GM12878 (cell line): Measurements from ENCODE around the gene CNDP1. TPM values are rescaled to one million over a fixed set of nuclear protein-coding genes. Genes with fewer than 3 reads are reported as not detected.

Source experiments
- ATAC-seq: fragments of 200-7000 bp; cut with Tn5 transposase; 3 replicates; pipeline ENCODE4 v1.9.1; 2020; ENCODE audit warnings: mild to moderate bottlenecking, moderate library complexity
- BruUV-seq: library from RNA; stranded (reverse); fragments of 400-500 nt; replicated peaks from 2 replicates; lab custom pipeline; 2021; lab: Mats Ljungman, UMichigan
- CTCF ChIA-PET: fragments of 300-600 bp; sonication (Branson Sonifier 250); formaldehyde crosslinking; extraction: SDS; loops from one replicate; lab custom pipeline; 2021; ENCODE audit warnings: inconsistent platforms; lab: Yijun Ruan, JAX
- POLR2A ChIA-PET: fragments of 350-600 bp; formaldehyde crosslinking; extraction: SDS; loops from one replicate; lab custom pipeline; 2021; ENCODE audit warnings: inconsistent platforms; lab: Charles Lee
- RAD21 ChIA-PET: fragments of 300-600 bp; sonication (Branson Sonifier 250); formaldehyde crosslinking; loops from one replicate; lab custom pipeline; 2023; ENCODE audit warnings: antibody characterized with exemption; ENCODE audit not compliant: unreplicated experiment; lab: Charles Lee
- SMC1A ChIA-PET: fragments of 300-600 bp; sonication (Branson Sonifier 250); formaldehyde crosslinking; loops from one replicate; lab custom pipeline; 2023; ENCODE audit not compliant: unreplicated experiment, uncharacterized antibody; lab: Charles Lee
- DNase-seq: peaks from one replicate; pipeline ENCODE4 v3.0.0-alpha.2; 2011; ENCODE audit warnings: low read depth, low spot score
- FAIRE-seq: peaks from 3 replicates; lab custom pipeline; 2011; peaks lifted over from hg19 to GRCh38; lab: Jason Lieb, UNC
- H2AFZ ChIP-seq: 2 replicates; pipeline ENCODE4 v1.6.0; 2011; ENCODE audit warnings: low read depth, low read length, control low read depth; ENCODE audit not compliant: control insufficient read depth
- H3K27ac ChIP-seq: 2 replicates; pipeline ENCODE4 v1.5.1; 2011; ENCODE audit warnings: control low read depth; ENCODE audit not compliant: control insufficient read depth, insufficient read depth
- H3K27me3 ChIP-seq, 2 experiments: replicated peaks in 1 of 2; 2 replicates each; pipeline versions ENCODE4 v1.6.0 to v1.6.1; 2011; ENCODE audit warnings: low read length in 1 of 2; ENCODE audit not compliant: control insufficient read depth in 2 of 2, insufficient read depth in 2 of 2
- H3K36me3 ChIP-seq, 2 experiments: 2 replicates each; pipeline ENCODE4 v1.5.1; 2011; ENCODE audit warnings: low read length in 1 of 2; ENCODE audit not compliant: control insufficient read depth in 2 of 2, insufficient read depth in 2 of 2
- H3K4me1 ChIP-seq: 2 replicates; pipeline ENCODE4 v1.6.1; 2011; ENCODE audit warnings: mild to moderate bottlenecking, low read length, moderate library complexity, mixed read lengths; ENCODE audit not compliant: control insufficient read depth, insufficient read depth
- H3K4me2 ChIP-seq: 2 replicates; pipeline ENCODE4 v1.6.0; 2011; ENCODE audit warnings: control low read depth; ENCODE audit not compliant: control insufficient read depth, insufficient read depth
- H3K4me3 ChIP-seq: fragments of 200-600 bp; sonication (generic); 2 replicates; pipeline ENCODE4 v1.5.1; 2016
- H3K79me2 ChIP-seq: 2 replicates; pipeline ENCODE4 v1.6.0; 2011; ENCODE audit warnings: low read length; ENCODE audit not compliant: control insufficient read depth, insufficient read depth
- H3K9ac ChIP-seq: 2 replicates; pipeline ENCODE4 v1.8.0; 2011; ENCODE audit warnings: low read length, control low read depth, mixed read lengths; ENCODE audit not compliant: control insufficient read depth, insufficient read depth
- H3K9me3 ChIP-seq: replicated peaks from 3 replicates; pipeline ENCODE4 v1.5.1; 2011; ENCODE audit warnings: mild to moderate bottlenecking, low read length; ENCODE audit not compliant: control insufficient read depth, insufficient read depth
- H4K20me1 ChIP-seq: 2 replicates; pipeline ENCODE4 v1.6.0; 2011; ENCODE audit not compliant: control insufficient read depth, insufficient read depth
- CBX5 ChIP-seq: sonication (generic); IDR thresholded peaks from 2 replicates; pipeline ENCODE4 v1.6.1; 2016; ENCODE audit warnings: low read depth, moderate library complexity, mild to moderate bottlenecking, inconsistent platforms
- SPI1 ChIP-seq: IDR thresholded peaks from 2 replicates; pipeline ENCODE4 v1.6.1; 2011; ENCODE audit warnings: low read depth, mild to moderate bottlenecking, low read length, moderate library complexity, borderline replicate concordance; ENCODE audit not compliant: insufficient read depth
- ZNF24 ChIP-seq: fragments of 450-650 bp; IDR thresholded peaks from 2 replicates; pipeline ENCODE4 v1.6.1; 2017; ENCODE audit warnings: antibody characterized with exemption, mild to moderate bottlenecking
- WGBS: methylation state at CpG from one replicate; pipeline ENCODE4 v1.1.6; 2016; ENCODE audit warnings: low lambda C conversion rate; ENCODE audit not compliant: insufficient replicate concordance, insufficient coverage; ENCODE audit errors: missing lambda C conversion rate; 5-methylcytosine and 5-hydroxymethylcytosine counted together
- in situ Hi-C: fragments of 300-500 bp; cut with MboI; formaldehyde crosslinking; loops from 9 replicates; pipeline ENCODE4 v1.14.3; 2018; ENCODE audit warnings: mixed read lengths
- intact Hi-C: fragments of 100-400 bp; cut with micrococcal nuclease; formaldehyde crosslinking; loops from one replicate; pipeline ENCODE4 v1.14.2; 2022; ENCODE audit not compliant: unreplicated experiment
- polyA plus RNA-seq, 11 experiments: library from polyadenylated mRNA; depleted of rRNA in 4 of 11; unstranded in 6 of 11; stranded (reverse) in 5 of 11; fragments of >200 nt; fragmentation: Nextera tagmentation in 4 of 11; fragmentation: Illumina TruSeq in 1 of 11; extraction: Ambion mirVana in 4 of 11; extraction: Trizol in 1 of 11; gene quantifications; 1 replicate in 1 of 11; 2 replicates in 10 of 11; pipeline versions ENCODE4 v1.2.1 to v1.2.3, GENCODE V29; 2011 to 2016; ENCODE audit warnings: inconsistent platforms in 2 of 11, missing spikeins in 2 of 11, low read depth in 1 of 11
- total RNA-seq, 4 experiments: library from RNA; depleted of rRNA in 3 of 4; stranded (reverse); fragments of >200 nt in 3 of 4; fragmentation: Illumina TruSeq in 1 of 4; extraction: Trizol in 1 of 4; gene quantifications; 2 replicates each; pipeline versions ENCODE4 v1.2.1 to v1.2.3, GENCODE V29; 2013 to 2021
- TF ChIP-seq, protein P1 (sequence below): fragments of 150-350 bp; IDR thresholded peaks from 2 replicates; pipeline ENCODE4 v1.6.1; 2014; ENCODE audit warnings: mild to moderate bottlenecking, low read depth, low read length

Gene CNDP1
- total and polyA plus RNA-seq, 10 of the 15 experiments (the other 5 are each of a cell fraction or from before 2014, with no cell fraction given) = 0.04 to 0.05 TPM; not detected in 8

DNA sequence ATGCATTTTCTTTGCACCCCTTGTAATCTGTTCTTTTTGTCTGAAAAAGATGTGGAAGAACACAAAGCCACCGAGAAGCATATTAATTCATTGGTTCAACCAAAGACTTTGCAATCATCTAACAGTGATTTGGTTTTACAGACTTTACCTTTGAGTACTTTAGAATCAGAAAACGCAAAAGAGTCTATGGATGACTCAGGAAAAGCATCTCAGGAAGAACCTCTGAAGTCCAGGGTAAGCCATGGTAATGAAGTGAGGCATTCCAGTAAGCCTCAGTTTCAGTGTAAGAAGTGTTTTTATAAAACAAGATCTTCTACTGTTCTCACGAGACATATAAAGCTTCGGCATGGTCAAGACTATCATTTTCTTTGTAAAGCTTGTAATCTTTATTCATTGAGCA lies 98.6 kb downstream of the CNDP1 start:
- BruUV-seq = no TSS peak
- H3K27ac ChIP-seq = no peak overlapping the region
- H3K9me3 ChIP-seq = no peaks in the 10 kb centered on the region
- ChIA-PET CTCF (interaction anchor here (1.5 kb wide), 1 partner anchor 1095 kb away, joined by 3 read pairs; no protein-coding TSS in a partner anchor), RAD21 (no interaction called here), POLR2A (no interaction called here), SMC1A (no interaction called here)
- no peak for DNase-seq
- TF ChIP-seq CBX5 (no peak), SPI1 (no peak)
- TF ChIP-seq, protein P1, sequence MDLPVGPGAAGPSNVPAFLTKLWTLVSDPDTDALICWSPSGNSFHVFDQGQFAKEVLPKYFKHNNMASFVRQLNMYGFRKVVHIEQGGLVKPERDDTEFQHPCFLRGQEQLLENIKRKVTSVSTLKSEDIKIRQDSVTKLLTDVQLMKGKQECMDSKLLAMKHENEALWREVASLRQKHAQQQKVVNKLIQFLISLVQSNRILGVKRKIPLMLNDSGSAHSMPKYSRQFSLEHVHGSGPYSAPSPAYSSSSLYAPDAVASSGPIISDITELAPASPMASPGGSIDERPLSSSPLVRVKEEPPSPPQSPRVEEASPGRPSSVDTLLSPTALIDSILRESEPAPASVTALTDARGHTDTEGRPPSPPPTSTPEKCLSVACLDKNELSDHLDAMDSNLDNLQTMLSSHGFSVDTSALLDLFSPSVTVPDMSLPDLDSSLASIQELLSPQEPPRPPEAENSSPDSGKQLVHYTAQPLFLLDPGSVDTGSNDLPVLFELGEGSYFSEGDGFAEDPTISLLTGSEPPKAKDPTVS = no peak
- 93% methylated on average over 4 of the region's 4 CpGs for WGBS
- H4K20me1 ChIP-seq = no peaks in the 10 kb centered on the region
- H2AFZ ChIP-seq = no peak overlapping the region
- H3K4me2 ChIP-seq = no peak overlapping the region
- H3K36me3 ChIP-seq = peaks cover 3 to 12% of the 10 kb centered on the region in 2 experiments
- H3K79me2 ChIP-seq = no peaks in the 10 kb centered on the region; the same call in 1 of the 2 replicates
- in situ Hi-C loops (loop anchor here (25.0 kb wide), 1 partner anchor 1729 kb away; no protein-coding TSS in a partner anchor), intact Hi-C loops (no loop called here)
- FAIRE-seq = no peak
- no peaks in the 10 kb centered on the region for H3K27me3 ChIP-seq
- H3K4me3 ChIP-seq = no peak overlapping the region
- no peak overlapping the region for H3K9ac ChIP-seq
- no peak for ATAC-seq
- H3K4me1 ChIP-seq = no peaks in the 10 kb centered on the region

DNA sequence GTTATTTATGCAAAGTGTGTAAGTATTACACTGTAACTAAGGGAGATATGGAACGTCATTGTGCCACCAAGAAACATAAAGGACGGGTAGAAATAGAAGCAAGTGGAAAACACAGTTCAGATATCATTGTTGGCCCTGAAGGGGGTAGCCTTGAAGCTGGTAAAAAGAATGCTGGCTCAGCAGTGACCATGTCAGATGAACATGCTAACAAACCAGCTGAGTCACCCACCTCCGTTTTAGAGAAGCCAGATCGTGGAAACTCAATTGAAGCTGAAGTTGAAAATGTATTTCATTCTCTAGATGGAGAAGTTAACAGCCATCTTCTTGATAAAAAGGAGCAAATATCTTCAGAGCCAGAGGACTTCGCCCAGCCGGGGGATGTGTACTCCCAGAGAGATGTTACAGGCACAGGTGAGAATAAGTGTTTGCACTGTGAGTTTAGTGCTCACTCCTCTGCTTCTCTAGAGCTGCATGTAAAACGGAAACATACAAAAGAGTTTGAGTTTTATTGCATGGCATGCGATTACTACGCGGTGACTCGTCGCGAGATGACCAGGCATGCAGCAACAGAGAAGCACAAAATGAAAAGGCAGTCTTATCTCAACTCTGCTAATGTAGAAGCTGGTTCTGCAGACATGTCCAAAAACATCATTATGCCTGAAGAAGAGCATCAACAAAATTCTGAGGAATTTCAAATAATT lies 99.5 kb downstream of the CNDP1 start:
- Histone ChIP-seq H4K20me1 (no peaks in the 10 kb centered on the region), H3K4me2 (no peak overlapping the region), H3K27me3 (no peaks in the 10 kb centered on the region), H3K27ac (no peak overlapping the region), H3K9me3 (no peaks in the 10 kb centered on the region), H3K9ac (no peak overlapping the region), H3K4me3 (no peak overlapping the region), H3K4me1 (no peaks in the 10 kb centered on the region), H2AFZ (no peak overlapping the region), H3K79me2 (no peaks in the 10 kb centered on the region), H3K36me3 (peaks cover 3 to 12% of the 10 kb centered on the region in 2 experiments)
- ATAC-seq = no peak
- WGBS = 91% methylated on average over 13 of the region's 13 CpGs
- no peak for FAIRE-seq
- no peak for TF ChIP-seq ZNF24
- intact Hi-C loops = no loop called here
- ChIA-PET SMC1A (no interaction called here), POLR2A (no interaction called here), RAD21 (no interaction called here), CTCF (no interaction called here)
- BruUV-seq = no TSS peak
- in situ Hi-C loops = loop anchor here (25.0 kb wide), 1 partner anchor 1728 kb away; no protein-coding TSS in a partner anchor
- DNase-seq = no peak
